Measurements from ENCODE around the gene GIPC1.

DNA sequence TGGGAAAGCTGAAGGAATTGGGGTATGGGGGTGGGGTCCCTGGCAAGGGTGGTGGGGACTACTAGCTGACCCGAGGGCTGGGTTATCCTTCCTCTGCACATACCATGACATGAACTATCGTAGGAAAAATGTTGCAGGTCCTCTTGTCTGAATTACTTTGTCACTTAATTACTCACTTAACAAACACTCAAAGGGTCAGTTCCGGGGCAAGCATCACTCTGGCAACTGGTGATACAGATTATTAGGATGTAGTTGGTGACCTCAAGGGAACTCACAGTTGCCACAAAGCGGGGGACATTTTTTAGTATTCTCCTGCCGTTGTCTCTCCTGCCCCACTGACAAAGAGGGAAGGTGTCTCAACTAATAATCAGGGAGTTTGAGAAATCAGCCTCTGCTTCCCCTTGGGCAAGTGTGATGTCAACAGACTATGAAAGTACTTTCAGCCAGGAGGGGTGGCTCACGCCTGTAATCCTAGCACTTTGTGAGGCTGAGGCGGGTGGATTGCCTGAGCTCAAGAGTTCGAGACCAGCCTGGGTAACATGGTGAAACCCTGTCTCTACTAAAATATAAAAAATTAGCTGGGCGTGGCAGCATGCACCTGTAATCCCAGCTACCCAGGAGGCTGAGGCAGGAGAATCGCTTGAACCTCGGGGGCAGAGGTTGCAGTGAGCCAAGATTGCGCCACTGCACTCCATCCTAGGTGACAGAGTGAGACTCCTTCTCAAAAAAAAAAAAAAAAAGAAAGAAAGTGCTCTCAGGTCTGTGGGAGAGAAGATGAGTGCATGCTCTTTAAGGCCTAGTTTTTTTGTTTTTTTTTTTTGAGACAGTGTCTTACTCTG lies 12.0 kb upstream of the GIPC1 start:
- TF ChIP-seq CTCF (conservative IDR thresholded peaks at IDR 0.05; ENCODE audit: low read depth, low read length) (no peak), EZH2 (IDR thresholded peaks at IDR 0.05; ENCODE audit: borderline replicate concordance, low read depth, low read length, poor library complexity, severe bottlenecking) (no peak)

Data from A673 (cell line).